GM06990 (cell line): ENCODE data around the gene ZNF331.

Source experiments
- DNase-seq: peaks from one replicate; pipeline ENCODE4 v3.0.0-alpha.2; 2011; ENCODE audit not compliant: insufficient read length; ENCODE audit errors: extremely low read depth
- H3K27me3 ChIP-seq: replicated peaks from 2 replicates; pipeline ENCODE4 v1.6.0; 2011; ENCODE audit warnings: low read length; ENCODE audit not compliant: control insufficient read depth, insufficient read depth
- H3K36me3 ChIP-seq: 2 replicates; pipeline ENCODE4 v1.5.1; 2011; ENCODE audit warnings: low read length; ENCODE audit not compliant: control insufficient read depth, insufficient read depth
- H3K4me3 ChIP-seq: replicated peaks from 2 replicates; pipeline ENCODE4 v1.5.1; 2011; ENCODE audit warnings: low read depth, mild to moderate bottlenecking, control low read depth, low read length
- CTCF ChIP-seq: IDR thresholded peaks from 2 replicates; pipeline ENCODE4 v1.5.1; 2011; ENCODE audit warnings: low read length, control low read depth, mild to moderate bottlenecking, inconsistent platforms; ENCODE audit not compliant: insufficient read depth, poor library complexity, severe bottlenecking

The ZNF331 gene

GRCh38 chr19:53506728-53507127, 31.2 kb upstream of the ZNF331 start:
- no peak overlapping the region for H3K4me3 ChIP-seq
- DNase-seq: no peak
- no peak for TF ChIP-seq CTCF
- H3K36me3 ChIP-seq: no peaks in the 10 kb centered on the region
- no peaks in the 10 kb centered on the region for H3K27me3 ChIP-seq

GRCh38 chr19:53507523-53508442, 30.2 kb upstream of the ZNF331 start:
- no peak for DNase-seq
- H3K36me3 ChIP-seq: no peaks in the 10 kb centered on the region
- TF ChIP-seq CTCF: no peak
- H3K4me3 ChIP-seq: no peak overlapping the region
- H3K27me3 ChIP-seq: no peaks in the 10 kb centered on the region

- no peak for DNase-seq
- Histone ChIP-seq H3K27me3 (no peaks in the 10 kb centered on the region), H3K4me3 (no peak overlapping the region), H3K36me3 (no peaks in the 10 kb centered on the region)
- TF ChIP-seq CTCF: no peak
Measured at GRCh38 chr19:53509443-53509842, 28.5 kb upstream of the ZNF331 start.

- Histone ChIP-seq H3K27me3 (no peaks in the 10 kb centered on the region), H3K36me3 (no peaks in the 10 kb centered on the region), H3K4me3 (no peak overlapping the region)
- no peak for TF ChIP-seq CTCF
- DNase-seq: no peak
Measured at GRCh38 chr19:53509845-53510244, 28.1 kb upstream of the ZNF331 start.

- TF ChIP-seq CTCF: no peak
- no peak for DNase-seq
- no peak overlapping the region for H3K4me3 ChIP-seq
- no peaks in the 10 kb centered on the region for H3K36me3 ChIP-seq
- no peaks in the 10 kb centered on the region for H3K27me3 ChIP-seq
Measured at GRCh38 chr19:53511357-53511756, 26.6 kb upstream of the ZNF331 start.
